Measurements from ENCODE around the gene IL16.

IL16 gene

GRCh38 chr15:81261172-81261811 lies 64.6 kb downstream of the IL16 start:
- no peak overlapping the region for H3K4me3 ChIP-seq
- H3K9ac ChIP-seq, result no peak overlapping the region
- H4K20me1 ChIP-seq, result no peaks in the 10 kb centered on the region
- no peaks in the 10 kb centered on the region for H3K36me3 ChIP-seq
- TF ChIP-seq Cebpa-rat (IDR thresholded peaks at IDR 0.05), result no peak
- H3K9me3 ChIP-seq, result no peaks in the 10 kb centered on the region
- no peaks in the 10 kb centered on the region for H3K27me3 ChIP-seq
- H3K4me2 ChIP-seq, result no peak overlapping the region
- no peak overlapping the region for H3K27ac ChIP-seq
- H3K4me1 ChIP-seq, result peaks cover 30% of the 10 kb centered on the region

- no peak overlapping the region for H3K4me3 ChIP-seq
- no peak for TF ChIP-seq Cebpa-rat (IDR thresholded peaks at IDR 0.05)
- H3K4me1 ChIP-seq, result peaks cover 32% of the 10 kb centered on the region
- no peaks in the 10 kb centered on the region for H3K9me3 ChIP-seq
- H3K36me3 ChIP-seq, result no peaks in the 10 kb centered on the region
- H3K9ac ChIP-seq, result no peak overlapping the region
- no peak overlapping the region for H3K27ac ChIP-seq
- no peaks in the 10 kb centered on the region for H3K27me3 ChIP-seq
- no peaks in the 10 kb centered on the region for H4K20me1 ChIP-seq
- H3K4me2 ChIP-seq, result peak overlapping the region; percentile 64
Measured at GRCh38 chr15:81263477-81263876, 66.8 kb downstream of the IL16 start.

GRCh38 chr15:81264072-81264857 lies 67.6 kb downstream of the IL16 start:
- H3K4me3 ChIP-seq, result no peak overlapping the region
- H3K4me2 ChIP-seq, result peak overlapping the region; percentile 69
- H3K27me3 ChIP-seq, result no peaks in the 10 kb centered on the region
- H3K4me1 ChIP-seq, result peaks cover 39% of the 10 kb centered on the region
- no peak overlapping the region for H3K9ac ChIP-seq
- no peaks in the 10 kb centered on the region for H4K20me1 ChIP-seq
- no peak for TF ChIP-seq Cebpa-rat (IDR thresholded peaks at IDR 0.05)
- H3K27ac ChIP-seq, result no peak overlapping the region
- no peaks in the 10 kb centered on the region for H3K9me3 ChIP-seq
- H3K36me3 ChIP-seq, result no peaks in the 10 kb centered on the region

GRCh38 chr15:81265256-81265943 lies 68.7 kb downstream of the IL16 start:
- Histone ChIP-seq H3K4me3 (peak overlapping the region; percentile 1; the same call in 1 of the 2 replicates), H3K4me1 (peaks cover 43% of the 10 kb centered on the region), H4K20me1 (no peaks in the 10 kb centered on the region), H3K4me2 (peak overlapping the region; percentile 69), H3K36me3 (no peaks in the 10 kb centered on the region), H3K27me3 (no peaks in the 10 kb centered on the region), H3K9ac (no peak overlapping the region), H3K27ac (no peak overlapping the region), H3K9me3 (no peaks in the 10 kb centered on the region)
- no peak for TF ChIP-seq Cebpa-rat (IDR thresholded peaks at IDR 0.05)

- peaks cover 43% of the 10 kb centered on the region for H3K4me1 ChIP-seq
- H3K4me2 ChIP-seq, result peak overlapping the region; percentile 69
- no peak overlapping the region for H3K27ac ChIP-seq
- no peaks in the 10 kb centered on the region for H4K20me1 ChIP-seq
- H3K9ac ChIP-seq, result peak overlapping the region; percentile 23; the same call in 1 of the 2 replicates
- H3K36me3 ChIP-seq, result no peaks in the 10 kb centered on the region
- no peaks in the 10 kb centered on the region for H3K9me3 ChIP-seq
- TF ChIP-seq Cebpa-rat (IDR thresholded peaks at IDR 0.05), result no peak
- peak overlapping the region; percentile 1; the same call in 1 of the 2 replicates for H3K4me3 ChIP-seq
- H3K27me3 ChIP-seq, result no peaks in the 10 kb centered on the region
Measured at GRCh38 chr15:81265944-81266775, 69.5 kb downstream of the IL16 start.

GRCh38 chr15:81268340-81268739 lies 71.7 kb downstream of the IL16 start:
- no peaks in the 10 kb centered on the region for H4K20me1 ChIP-seq
- no peaks in the 10 kb centered on the region for H3K27me3 ChIP-seq
- peaks cover 48% of the 10 kb centered on the region for H3K4me1 ChIP-seq
- no peak overlapping the region for H3K4me2 ChIP-seq
- H3K36me3 ChIP-seq, result no peaks in the 10 kb centered on the region
- no peak for TF ChIP-seq Cebpa-rat (IDR thresholded peaks at IDR 0.05)
- H3K9ac ChIP-seq, result no peak overlapping the region
- H3K4me3 ChIP-seq, result no peak overlapping the region
- no peaks in the 10 kb centered on the region for H3K9me3 ChIP-seq
- H3K27ac ChIP-seq, result no peak overlapping the region

- Histone ChIP-seq H3K4me1 (peaks cover 41% of the 10 kb centered on the region), H3K4me2 (peak overlapping the region; percentile 51), H3K27me3 (no peaks in the 10 kb centered on the region), H3K4me3 (no peak overlapping the region), H3K9me3 (no peaks in the 10 kb centered on the region), H3K27ac (peak overlapping the region; percentile 22; the same call in 1 of the 2 replicates), H3K9ac (no peak overlapping the region), H4K20me1 (no peaks in the 10 kb centered on the region), H3K36me3 (no peaks in the 10 kb centered on the region)
- no peak for TF ChIP-seq Cebpa-rat (IDR thresholded peaks at IDR 0.05)
Measured at GRCh38 chr15:81268881-81269601, 72.4 kb downstream of the IL16 start.

GRCh38 chr15:81270188-81270587 lies 73.5 kb downstream of the IL16 start:
- Histone ChIP-seq H3K27me3 (no peaks in the 10 kb centered on the region), H3K9me3 (no peaks in the 10 kb centered on the region), H3K4me1 (peaks cover 29% of the 10 kb centered on the region), H3K4me3 (no peak overlapping the region), H3K36me3 (no peaks in the 10 kb centered on the region), H4K20me1 (no peaks in the 10 kb centered on the region), H3K9ac (no peak overlapping the region), H3K4me2 (no peak overlapping the region), H3K27ac (no peak overlapping the region)
- no peak for TF ChIP-seq Cebpa-rat (IDR thresholded peaks at IDR 0.05)

Data from BLaER1 (cell line).